HepG2 (cell line): Measurements from ENCODE around the gene SSBP4. TPM values are rescaled to one million over a fixed set of nuclear protein-coding genes. Genes with fewer than 3 reads are reported as not detected.
A peak's percentile ranks its signal among the peaks of the same experiment; 100 is the strongest.

ENCODE experiments used
- CBX1 ChIP-seq: IDR thresholded peaks from one replicate; pipeline ENCODE4 v1.6.1; 2016; ENCODE audit warnings: antibody characterized with exemption, low read depth
- FOXA1 ChIP-seq, 2 experiments: fragments of 450-650 bp in 1 of 2; sonication (generic) in 1 of 2; formaldehyde crosslinking in 1 of 2; IDR thresholded peaks; 2 replicates each; pipeline versions ENCODE4 v1.4.0 to v1.6.1; 2016 to 2020; ENCODE audit warnings: missing genetic modification reagents in 1 of 2
- HDAC1 ChIP-seq: sonication (generic); formaldehyde crosslinking; IDR thresholded peaks from 2 replicates; pipeline ENCODE4 v1.5.1; 2020; ENCODE audit warnings: mild to moderate bottlenecking, missing genetic modification reagents
- KDM2A ChIP-seq: sonication (generic); formaldehyde crosslinking; IDR thresholded peaks from 2 replicates; pipeline ENCODE4 v1.4.0; 2020; ENCODE audit warnings: low read depth, missing genetic modification reagents, borderline replicate concordance
- MTA1 ChIP-seq: sonication (generic); formaldehyde crosslinking; IDR thresholded peaks from 2 replicates; pipeline ENCODE4 v1.4.0; 2020; ENCODE audit warnings: missing genetic modification reagents, mild to moderate bottlenecking, borderline replicate concordance
- NCOA1 ChIP-seq: sonication (generic); formaldehyde crosslinking; IDR thresholded peaks from 2 replicates; pipeline ENCODE4 v1.9.0; 2021; ENCODE audit warnings: missing genetic modification reagents
- SCMH1 ChIP-seq: sonication (generic); formaldehyde crosslinking; IDR thresholded peaks from 2 replicates; pipeline ENCODE4 v1.9.0; 2021; ENCODE audit warnings: missing genetic modification reagents, mild to moderate bottlenecking, borderline replicate concordance
- SIX1 ChIP-seq: sonication (generic); formaldehyde crosslinking; IDR thresholded peaks from 2 replicates; pipeline ENCODE4 v1.4.0; 2020; ENCODE audit warnings: missing genetic modification reagents, borderline replicate concordance
- TBX2 ChIP-seq: sonication (generic); formaldehyde crosslinking; IDR thresholded peaks from 2 replicates; pipeline ENCODE4 v1.5.0; 2020; ENCODE audit warnings: missing genetic modification reagents, mild to moderate bottlenecking, borderline replicate concordance
- ZC3H13 ChIP-seq: sonication (generic); formaldehyde crosslinking; IDR thresholded peaks from 2 replicates; pipeline ENCODE4 v1.8.1; 2023; ENCODE audit warnings: mild to moderate bottlenecking, missing genetic modification reagents, moderate library complexity
- ZNF556 ChIP-seq: sonication (generic); formaldehyde crosslinking; IDR thresholded peaks from 2 replicates; pipeline ENCODE4 v1.4.0; 2020; ENCODE audit warnings: mild to moderate bottlenecking, missing genetic modification reagents, borderline replicate concordance
- ZNF605 ChIP-seq: sonication (generic); formaldehyde crosslinking; IDR thresholded peaks from 2 replicates; pipeline ENCODE4 v1.8.0; 2022; ENCODE audit warnings: mild to moderate bottlenecking, missing genetic modification reagents
- ZNF629 ChIP-seq: sonication (generic); formaldehyde crosslinking; conservative IDR thresholded peaks from 2 replicates; pipeline ENCODE4 v1.5.0; 2020; ENCODE audit warnings: missing genetic modification reagents
- ZNF737 ChIP-seq: sonication (generic); formaldehyde crosslinking; IDR thresholded peaks from 2 replicates; pipeline ENCODE4 v1.5.0; 2020; ENCODE audit warnings: missing genetic modification reagents, mild to moderate bottlenecking, borderline replicate concordance
- ZNF761 ChIP-seq: sonication (generic); formaldehyde crosslinking; conservative IDR thresholded peaks from 2 replicates; pipeline ENCODE4 v1.4.0; 2020; ENCODE audit warnings: mild to moderate bottlenecking, missing genetic modification reagents
- ZNF777 ChIP-seq: sonication (generic); formaldehyde crosslinking; IDR thresholded peaks from 2 replicates; pipeline ENCODE4 v1.4.0; 2020; ENCODE audit warnings: missing genetic modification reagents
- polyA plus RNA-seq, 8 experiments: library from polyadenylated mRNA; depleted of rRNA in 3 of 8; stranded (reverse) in 7 of 8; unstranded in 1 of 8; fragments of >200 nt; fragmentation: Illumina TruSeq in 4 of 8; extraction: Trizol in 4 of 8; gene quantifications; 2 replicates each; pipeline versions ENCODE4 v1.2.1 to v1.2.3, GENCODE V29; 2011 to 2016; ENCODE audit warnings: low read depth in 4 of 8, missing spikeins in 1 of 8, mixed read lengths in 1 of 8; ENCODE audit not compliant: insufficient read depth in 1 of 8
- total RNA-seq, 5 experiments: library from RNA; depleted of rRNA; stranded (reverse); fragments of >200 nt; fragmentation: Illumina TruSeq; extraction: Trizol; gene quantifications; 2 replicates each; pipeline ENCODE4 v1.2.3, GENCODE V29; 2016; ENCODE audit warnings: low read depth in 1 of 5
- TF ChIP-seq, protein P1 (sequence below): sonication (generic); formaldehyde crosslinking; IDR thresholded peaks from 2 replicates; pipeline ENCODE4 v1.4.0; 2020; ENCODE audit warnings: missing genetic modification reagents
- TF ChIP-seq, protein P2 (sequence below): sonication (generic); formaldehyde crosslinking; IDR thresholded peaks from 2 replicates; pipeline ENCODE4 v1.8.1; 2023; ENCODE audit warnings: mild to moderate bottlenecking, inconsistent platforms, moderate library complexity, missing genetic modification reagents, borderline replicate concordance
- TF ChIP-seq, protein P3 (sequence below): sonication (generic); formaldehyde crosslinking; IDR thresholded peaks from 2 replicates; pipeline ENCODE4 v1.4.0; 2020; ENCODE audit warnings: missing genetic modification reagents

The SSBP4 gene
- total and polyA plus RNA-seq, 2 of the 13 experiments (the other 11 are each of a cell fraction or from before 2014, with no cell fraction given): 20.8 to 39.5 TPM

DNA sequence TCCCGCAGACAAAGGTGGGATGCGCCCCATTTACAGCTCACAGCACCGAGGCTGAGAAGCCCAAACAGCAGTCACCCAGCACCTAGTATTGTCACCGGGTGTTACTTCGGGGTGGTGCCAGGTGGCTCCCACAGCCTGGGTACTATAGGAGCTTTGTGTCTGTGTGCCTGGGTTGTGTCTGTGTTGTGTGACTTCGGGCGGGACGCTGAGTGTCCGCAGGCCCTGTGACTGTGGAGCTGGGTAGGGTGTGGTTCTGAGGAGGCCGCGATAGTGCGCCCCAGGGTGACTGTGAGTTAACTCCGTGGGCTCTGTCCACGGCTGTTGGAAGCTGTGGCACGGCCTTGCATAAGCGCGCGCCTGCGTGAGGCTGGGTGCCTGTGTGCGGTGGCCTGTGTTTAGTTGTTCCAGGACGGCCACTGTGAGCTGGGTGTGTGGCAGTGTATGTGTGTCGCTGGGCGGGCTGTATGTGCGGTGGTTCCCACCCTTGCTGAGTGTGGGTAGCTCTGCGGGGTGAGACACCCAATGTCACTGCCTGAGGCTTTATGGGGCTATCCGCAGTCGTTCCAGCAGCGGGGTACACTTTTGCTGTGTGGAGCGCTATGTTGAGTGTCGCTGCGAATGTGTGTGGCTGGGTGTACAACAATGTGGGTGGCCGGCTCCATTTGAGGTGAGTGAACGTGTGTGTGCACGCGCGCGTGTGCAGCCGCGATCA lies 559 bp upstream of the SSBP4 start (continued):
- TF ChIP-seq MTA1 (CRISPR knock-in tag): 0 out of 2 replicates have a peak, but pooled peaks have one; percentile 31
- no peak for TF ChIP-seq SCMH1 (CRISPR knock-in tag)
- TF ChIP-seq KDM2A (CRISPR knock-in tag): 0 out of 2 replicates have a peak, but pooled peaks have one; percentile 36
- TF ChIP-seq ZNF556 (CRISPR knock-in tag): 0 out of 2 replicates have a peak, but pooled peaks have one; percentile 65
- peak; percentile 90 for TF ChIP-seq ZNF629 (CRISPR knock-in tag)
- TF ChIP-seq, protein P1, sequence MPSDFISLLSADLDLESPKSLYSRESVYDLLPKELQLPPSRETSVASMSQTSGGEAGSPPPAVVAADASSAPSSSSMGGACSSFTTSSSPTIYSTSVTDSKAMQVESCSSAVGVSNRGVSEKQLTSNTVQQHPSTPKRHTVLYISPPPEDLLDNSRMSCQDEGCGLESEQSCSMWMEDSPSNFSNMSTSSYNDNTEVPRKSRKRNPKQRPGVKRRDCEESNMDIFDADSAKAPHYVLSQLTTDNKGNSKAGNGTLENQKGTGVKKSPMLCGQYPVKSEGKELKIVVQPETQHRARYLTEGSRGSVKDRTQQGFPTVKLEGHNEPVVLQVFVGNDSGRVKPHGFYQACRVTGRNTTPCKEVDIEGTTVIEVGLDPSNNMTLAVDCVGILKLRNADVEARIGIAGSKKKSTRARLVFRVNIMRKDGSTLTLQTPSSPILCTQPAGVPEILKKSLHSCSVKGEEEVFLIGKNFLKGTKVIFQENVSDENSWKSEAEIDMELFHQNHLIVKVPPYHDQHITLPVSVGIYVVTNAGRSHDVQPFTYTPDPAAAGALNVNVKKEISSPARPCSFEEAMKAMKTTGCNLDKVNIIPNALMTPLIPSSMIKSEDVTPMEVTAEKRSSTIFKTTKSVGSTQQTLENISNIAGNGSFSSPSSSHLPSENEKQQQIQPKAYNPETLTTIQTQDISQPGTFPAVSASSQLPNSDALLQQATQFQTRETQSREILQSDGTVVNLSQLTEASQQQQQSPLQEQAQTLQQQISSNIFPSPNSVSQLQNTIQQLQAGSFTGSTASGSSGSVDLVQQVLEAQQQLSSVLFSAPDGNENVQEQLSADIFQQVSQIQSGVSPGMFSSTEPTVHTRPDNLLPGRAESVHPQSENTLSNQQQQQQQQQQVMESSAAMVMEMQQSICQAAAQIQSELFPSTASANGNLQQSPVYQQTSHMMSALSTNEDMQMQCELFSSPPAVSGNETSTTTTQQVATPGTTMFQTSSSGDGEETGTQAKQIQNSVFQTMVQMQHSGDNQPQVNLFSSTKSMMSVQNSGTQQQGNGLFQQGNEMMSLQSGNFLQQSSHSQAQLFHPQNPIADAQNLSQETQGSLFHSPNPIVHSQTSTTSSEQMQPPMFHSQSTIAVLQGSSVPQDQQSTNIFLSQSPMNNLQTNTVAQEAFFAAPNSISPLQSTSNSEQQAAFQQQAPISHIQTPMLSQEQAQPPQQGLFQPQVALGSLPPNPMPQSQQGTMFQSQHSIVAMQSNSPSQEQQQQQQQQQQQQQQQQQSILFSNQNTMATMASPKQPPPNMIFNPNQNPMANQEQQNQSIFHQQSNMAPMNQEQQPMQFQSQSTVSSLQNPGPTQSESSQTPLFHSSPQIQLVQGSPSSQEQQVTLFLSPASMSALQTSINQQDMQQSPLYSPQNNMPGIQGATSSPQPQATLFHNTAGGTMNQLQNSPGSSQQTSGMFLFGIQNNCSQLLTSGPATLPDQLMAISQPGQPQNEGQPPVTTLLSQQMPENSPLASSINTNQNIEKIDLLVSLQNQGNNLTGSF (CRISPR knock-in tag): 0 out of 2 replicates have a peak, but pooled peaks have one; percentile 39
- TF ChIP-seq ZC3H13: 0 out of 2 replicates have a peak, but pooled peaks have one; percentile 3
- TF ChIP-seq, protein P2, sequence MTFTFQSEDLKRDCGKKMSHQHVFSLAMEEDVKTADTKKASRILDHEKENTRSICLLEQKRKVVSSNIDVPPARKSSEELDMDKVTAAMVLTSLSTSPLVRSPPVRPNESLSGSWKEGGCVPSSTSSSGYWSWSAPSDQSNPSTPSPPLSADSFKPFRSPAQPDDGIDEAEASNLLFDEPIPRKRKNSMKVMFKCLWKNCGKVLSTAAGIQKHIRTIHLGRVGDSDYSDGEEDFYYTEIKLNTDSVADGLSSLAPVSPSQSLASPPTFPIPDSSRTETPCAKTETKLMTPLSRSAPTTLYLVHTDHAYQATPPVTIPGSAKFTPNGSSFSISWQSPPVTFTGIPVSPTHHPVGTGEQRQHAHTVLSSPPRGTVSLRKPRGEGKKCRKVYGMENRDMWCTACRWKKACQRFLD (CRISPR knock-in tag): 0 out of 2 replicates have a peak, but pooled peaks have one; percentile 31
- no peak for TF ChIP-seq SIX1 (CRISPR knock-in tag)
- TF ChIP-seq CBX1: peak; percentile 35
- TF ChIP-seq ZNF737 (CRISPR knock-in tag): 0 out of 2 replicates have a peak, but pooled peaks have one; percentile 79
- peak; percentile 79; the same call in 1 of the 2 replicates for TF ChIP-seq ZNF777 (CRISPR knock-in tag)
- TF ChIP-seq, protein P3, sequence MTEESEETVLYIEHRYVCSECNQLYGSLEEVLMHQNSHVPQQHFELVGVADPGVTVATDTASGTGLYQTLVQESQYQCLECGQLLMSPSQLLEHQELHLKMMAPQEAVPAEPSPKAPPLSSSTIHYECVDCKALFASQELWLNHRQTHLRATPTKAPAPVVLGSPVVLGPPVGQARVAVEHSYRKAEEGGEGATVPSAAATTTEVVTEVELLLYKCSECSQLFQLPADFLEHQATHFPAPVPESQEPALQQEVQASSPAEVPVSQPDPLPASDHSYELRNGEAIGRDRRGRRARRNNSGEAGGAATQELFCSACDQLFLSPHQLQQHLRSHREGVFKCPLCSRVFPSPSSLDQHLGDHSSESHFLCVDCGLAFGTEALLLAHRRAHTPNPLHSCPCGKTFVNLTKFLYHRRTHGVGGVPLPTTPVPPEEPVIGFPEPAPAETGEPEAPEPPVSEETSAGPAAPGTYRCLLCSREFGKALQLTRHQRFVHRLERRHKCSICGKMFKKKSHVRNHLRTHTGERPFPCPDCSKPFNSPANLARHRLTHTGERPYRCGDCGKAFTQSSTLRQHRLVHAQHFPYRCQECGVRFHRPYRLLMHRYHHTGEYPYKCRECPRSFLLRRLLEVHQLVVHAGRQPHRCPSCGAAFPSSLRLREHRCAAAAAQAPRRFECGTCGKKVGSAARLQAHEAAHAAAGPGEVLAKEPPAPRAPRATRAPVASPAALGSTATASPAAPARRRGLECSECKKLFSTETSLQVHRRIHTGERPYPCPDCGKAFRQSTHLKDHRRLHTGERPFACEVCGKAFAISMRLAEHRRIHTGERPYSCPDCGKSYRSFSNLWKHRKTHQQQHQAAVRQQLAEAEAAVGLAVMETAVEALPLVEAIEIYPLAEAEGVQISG: peak; percentile 26; the same call in 1 of the 2 replicates
- 0 out of 2 replicates have a peak, but pooled peaks have one; percentile 46 for TF ChIP-seq ZNF761 (CRISPR knock-in tag)
- TF ChIP-seq ZNF605: no peak
- peak; percentile 11; the same call in 1 of the 2 replicates for TF ChIP-seq HDAC1 (CRISPR knock-in tag)
- no peak for TF ChIP-seq FOXA1 (IDR thresholded peaks at IDR 0.05)
- 0 out of 2 replicates have a peak, but pooled peaks have one; percentile 6 for TF ChIP-seq FOXA1 (CRISPR knock-in tag; IDR thresholded peaks at IDR 0.05)
- TF ChIP-seq TBX2 (CRISPR knock-in tag): peak; percentile 3; the same call in 1 of the 2 replicates
- TF ChIP-seq NCOA1: no peak
